ENCODE data around the gene MAP6. TPM values are rescaled to one million over a fixed set of nuclear protein-coding genes. Genes with fewer than 3 reads are reported as not detected.

The MAP6 gene
- polyA plus RNA-seq, 1 experiment = 1.5 TPM

DNA sequence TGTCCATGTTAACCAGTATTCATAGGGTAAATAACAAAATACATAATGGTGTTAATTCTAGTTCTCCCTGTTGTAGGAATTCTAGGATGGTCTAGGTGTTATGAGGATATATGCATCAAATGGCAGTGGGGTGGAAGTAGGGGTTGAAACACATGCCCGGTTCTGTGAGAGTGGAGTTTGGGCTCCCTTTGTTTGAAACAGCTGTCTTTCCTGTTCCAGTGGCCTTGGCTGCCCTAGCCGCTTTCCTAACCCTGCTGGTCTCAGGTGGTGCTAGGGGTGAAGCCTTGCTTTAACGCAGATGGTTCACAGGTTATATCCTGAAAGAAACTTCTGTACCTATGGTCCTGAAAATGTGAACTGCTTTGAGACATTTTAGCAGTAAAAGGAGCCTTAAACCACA, 68.5 kb downstream of the MAP6 start:
- no peak overlapping the region for H3K27ac ChIP-seq (ENCODE audit: low read depth, low read length)

DNA sequence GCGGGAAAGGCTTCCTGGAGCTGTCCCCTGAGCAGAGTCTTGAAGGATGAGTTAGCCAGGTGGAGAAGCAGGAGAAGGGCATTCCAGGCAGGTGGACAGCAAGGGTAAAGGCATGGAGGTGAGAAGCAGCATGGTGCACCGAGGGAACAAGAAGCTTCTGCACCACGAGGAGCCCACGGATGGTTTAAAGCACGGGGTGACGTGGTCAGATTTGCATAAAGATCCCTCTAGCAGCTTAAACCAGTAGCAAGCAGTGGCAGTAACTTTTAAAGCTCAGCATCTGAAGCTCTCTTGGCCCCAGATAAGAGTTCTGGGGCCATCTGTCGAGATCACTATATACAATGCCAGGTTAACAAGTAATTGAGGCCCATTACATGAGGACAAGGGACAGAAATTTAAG, 69.9 kb downstream of the MAP6 start:
- Histone ChIP-seq H3K27ac (ENCODE audit: low read depth, low read length) (no peak overlapping the region), H3K27me3 (ENCODE audit: control insufficient read depth, insufficient read depth, low read length) (peaks cover 18% of the 10 kb centered on the region), H3K9me3 (ENCODE audit: control insufficient read depth, insufficient read depth, low read length) (no peaks in the 10 kb centered on the region), H3K4me3 (ENCODE audit: low read depth, low read length) (no peak overlapping the region)
- POLR2A ChIA-PET = interaction anchor here (0.9 kb wide), 1 partner anchor 9 kb away, joined by 3 read pairs; no protein-coding TSS in a partner anchor
- CTCF ChIA-PET = interaction anchor here (1.6 kb wide), 1 partner anchor 107 kb away, joined by 4 read pairs; no protein-coding TSS in a partner anchor
- DNase-seq (ENCODE audit: low read depth, low spot score) = no peak
- TF ChIP-seq, protein P1, sequence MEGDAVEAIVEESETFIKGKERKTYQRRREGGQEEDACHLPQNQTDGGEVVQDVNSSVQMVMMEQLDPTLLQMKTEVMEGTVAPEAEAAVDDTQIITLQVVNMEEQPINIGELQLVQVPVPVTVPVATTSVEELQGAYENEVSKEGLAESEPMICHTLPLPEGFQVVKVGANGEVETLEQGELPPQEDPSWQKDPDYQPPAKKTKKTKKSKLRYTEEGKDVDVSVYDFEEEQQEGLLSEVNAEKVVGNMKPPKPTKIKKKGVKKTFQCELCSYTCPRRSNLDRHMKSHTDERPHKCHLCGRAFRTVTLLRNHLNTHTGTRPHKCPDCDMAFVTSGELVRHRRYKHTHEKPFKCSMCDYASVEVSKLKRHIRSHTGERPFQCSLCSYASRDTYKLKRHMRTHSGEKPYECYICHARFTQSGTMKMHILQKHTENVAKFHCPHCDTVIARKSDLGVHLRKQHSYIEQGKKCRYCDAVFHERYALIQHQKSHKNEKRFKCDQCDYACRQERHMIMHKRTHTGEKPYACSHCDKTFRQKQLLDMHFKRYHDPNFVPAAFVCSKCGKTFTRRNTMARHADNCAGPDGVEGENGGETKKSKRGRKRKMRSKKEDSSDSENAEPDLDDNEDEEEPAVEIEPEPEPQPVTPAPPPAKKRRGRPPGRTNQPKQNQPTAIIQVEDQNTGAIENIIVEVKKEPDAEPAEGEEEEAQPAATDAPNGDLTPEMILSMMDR (IDR thresholded peaks at IDR 0.05; ENCODE audit: low read depth, low read length) = no peak

More for the DNA sequence above, 68.5 kb downstream of the MAP6 start:
- TF ChIP-seq, protein P1 (IDR thresholded peaks at IDR 0.05; ENCODE audit: low read depth, low read length) = no peak
- H3K4me3 ChIP-seq (ENCODE audit: low read depth, low read length) = no peak overlapping the region
- ChIA-PET POLR2A (no interaction called here), CTCF (no interaction called here)
- DNase-seq (ENCODE audit: low read depth, low spot score) = no peak
- peaks cover 7% of the 10 kb centered on the region for H3K27me3 ChIP-seq (ENCODE audit: control insufficient read depth, insufficient read depth, low read length)
- no peaks in the 10 kb centered on the region for H3K9me3 ChIP-seq (ENCODE audit: control insufficient read depth, insufficient read depth, low read length)

DNA sequence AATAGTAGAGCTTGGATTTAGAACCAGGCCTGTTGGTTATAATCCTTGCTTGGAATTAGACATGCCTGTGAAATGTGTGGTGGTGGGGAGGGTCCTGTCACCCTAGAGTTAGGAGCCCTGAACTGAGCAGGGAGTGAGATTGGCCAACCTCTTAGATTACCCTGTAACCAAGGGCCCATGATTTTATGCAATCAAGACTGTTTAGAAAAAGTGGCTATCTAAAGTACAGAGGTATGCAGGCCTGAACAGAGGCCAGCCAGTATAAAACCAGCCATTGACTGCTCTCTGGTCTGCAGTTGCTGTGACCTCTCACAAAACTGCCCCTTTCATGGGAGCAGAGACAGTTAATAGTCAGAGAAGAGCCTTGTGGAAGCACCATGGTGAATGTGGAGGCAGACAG, 70.6 kb downstream of the MAP6 start:
- H3K4me3 ChIP-seq (ENCODE audit: low read depth, low read length) = no peak overlapping the region
- no peak for DNase-seq (ENCODE audit: low read depth, low spot score)
- H3K27ac ChIP-seq (ENCODE audit: low read depth, low read length) = no peak overlapping the region
- POLR2A ChIA-PET = no interaction called here
- CTCF ChIA-PET = interaction anchor here (1.1 kb wide), 1 partner anchor 14 kb away, joined by 3 read pairs; no protein-coding TSS in a partner anchor
- no peaks in the 10 kb centered on the region for H3K9me3 ChIP-seq (ENCODE audit: control insufficient read depth, insufficient read depth, low read length)
- peaks cover 21% of the 10 kb centered on the region for H3K27me3 ChIP-seq (ENCODE audit: control insufficient read depth, insufficient read depth, low read length)
- TF ChIP-seq, protein P1 (IDR thresholded peaks at IDR 0.05; ENCODE audit: low read depth, low read length) = no peak

- POLR2A ChIA-PET = no interaction called here
- H3K27me3 ChIP-seq (ENCODE audit: control insufficient read depth, insufficient read depth, low read length) = peaks cover 22% of the 10 kb centered on the region
- H3K9me3 ChIP-seq (ENCODE audit: control insufficient read depth, insufficient read depth, low read length) = no peaks in the 10 kb centered on the region
- TF ChIP-seq, protein P1 (IDR thresholded peaks at IDR 0.05; ENCODE audit: low read depth, low read length) = peak; percentile 60
- CTCF ChIA-PET = interaction anchor here (1.1 kb wide), 1 partner anchor 13 kb away, joined by 3 read pairs; no protein-coding TSS in a partner anchor
- H3K27ac ChIP-seq (ENCODE audit: low read depth, low read length) = no peak overlapping the region
- no peak overlapping the region for H3K4me3 ChIP-seq (ENCODE audit: low read depth, low read length)
- DNase-seq (ENCODE audit: low read depth, low spot score) = no peak
Observed at GRCh38 chr11:75597636-75598035, 71.2 kb downstream of the MAP6 start.

GRCh38 chr11:75596914-75597313, 71.9 kb downstream of the MAP6 start:
- Histone ChIP-seq H3K9me3 (ENCODE audit: control insufficient read depth, insufficient read depth, low read length) (no peaks in the 10 kb centered on the region), H3K27ac (ENCODE audit: low read depth, low read length) (no peak overlapping the region), H3K27me3 (ENCODE audit: control insufficient read depth, insufficient read depth, low read length) (peaks cover 28% of the 10 kb centered on the region), H3K4me3 (ENCODE audit: low read depth, low read length) (no peak overlapping the region)
- CTCF ChIA-PET = interaction anchor here (1.1 kb wide), 1 partner anchor 12 kb away, joined by 3 read pairs; no protein-coding TSS in a partner anchor
- no peak for DNase-seq (ENCODE audit: low read depth, low spot score)
- POLR2A ChIA-PET = no interaction called here
- TF ChIP-seq, protein P1 (IDR thresholded peaks at IDR 0.05; ENCODE audit: low read depth, low read length) = no peak
